Pancreas (tissue), 10 donors: Measurements from ENCODE around the gene ADCY5. TPM values are rescaled to one million over a fixed set of nuclear protein-coding genes. Genes with fewer than 3 reads are reported as not detected.
A peak's percentile ranks its signal among the peaks of the same experiment; 100 is the strongest.

Experiments
- ATAC-seq, 4 donors: fragments of 200-7000 bp; cut with Tn5 transposase; one replicate each; pipeline versions ENCODE4 v1.8.0 to v1.9.1; 2020; ENCODE audit warnings: mild to moderate bottlenecking in 4 of 4, moderate library complexity in 4 of 4
- DNase-seq, 6 donors: peaks; one replicate each; pipeline ENCODE4 v3.0.0-alpha.2; 2020
- FAIRE-seq: peaks from 2 replicates; lab custom pipeline; 2012; peaks lifted over from hg19 to GRCh38; lab: Jason Lieb, UNC
- H3K27ac ChIP-seq, 4 donors: fragments of 200-600 bp; sonication (generic); 1 replicate in 3 of 4; 2 replicates in 1 of 4; pipeline versions ENCODE4 v1.5.0 to v1.8.0; 2020
- H3K27me3 ChIP-seq, 4 donors: fragments of 200-600 bp; one replicate each; pipeline ENCODE4 v1.8.0; 2021
- H3K36me3 ChIP-seq, 3 donors: fragments of 200-600 bp; sonication (generic) in 1 of 3; one replicate each; pipeline versions ENCODE4 v1.5.0 to v1.8.0; 2020 to 2021
- H3K4me1 ChIP-seq, 3 donors: fragments of 200-600 bp; one replicate each; pipeline ENCODE4 v1.8.0; 2021
- H3K4me3 ChIP-seq, 4 donors: fragments of 200-600 bp; sonication (generic) in 2 of 4; one replicate each; pipeline versions ENCODE4 v1.5.0 to v1.8.0; 2020 to 2021
- H3K9me3 ChIP-seq, 4 donors: fragments of 200-600 bp; one replicate each; pipeline ENCODE4 v1.8.0; 2021
- CTCF ChIP-seq, 4 donors: fragments of 200-600 bp; sonication (generic) in 3 of 4; IDR thresholded peaks; one replicate each; pipeline versions ENCODE4 v1.5.0 to v1.8.0; 2021; ENCODE audit warnings: antibody characterized with exemption in 4 of 4
- WGBS, 2 donors: extraction: QIAGEN DNeasy Blood & Tissue Kit; methylation state at CpG; one replicate each; pipeline ENCODE4 v1.1.7; 2013; 5-methylcytosine and 5-hydroxymethylcytosine counted together
- intact Hi-C, 3 donors: fragments of 100-400 bp; cut with DNase I; formaldehyde crosslinking; loops; one replicate each; pipeline versions ENCODE4 v1.11.1 to v1.14.2; 2022
- polyA plus RNA-seq, 2 donors: library from polyadenylated mRNA; stranded (reverse); fragments of 200-250 nt; gene quantifications; one replicate each; pipeline ENCODE4 v1.2.3, GENCODE V29; 2013
- total RNA-seq, 6 donors: library from RNA; stranded (reverse); fragmentation: NEBNext Ultra II Directional in 4 of 6; extraction: Animal tissue kit (Norgen Biotek cat#: 25700) in 4 of 6; gene quantifications; one replicate each; pipeline versions ENCODE4 v1.2.1 to v1.2.4, GENCODE V29; 2021 to 2023
- donor health status: healthy with polysubstance abuse.
- donor health status: DM: no; HTN: no; CAD: no; lungs with moderate emphysema.
- donor health status: DM: no; HTN: no; CAD: no.
- donor health status: control.
- donor health status: control.
- donor health status: Bipolar disorder and iron deficiency.
- donor health status: DM: yes; HTN: yes; CAD: no.
- donor health status: DM: no; HTN: no; CAD: no.
- donor health status: DM: no; HTN: no; CAD: no.
- donor health status: DM: yes; HTN: yes; CAD: no.

The ADCY5 gene
- total and polyA plus RNA-seq, 8 donors: 6.0 to 13.4 (median 9.6) TPM

- WGBS, 2 donors: 75 to 83% methylated on average over 27 of the region's 27 CpGs
- ATAC-seq (peak in 3 of 4 donors; percentile 11 to 44 (median 37)), DNase-seq (peak in 3 of 6 donors; percentile 35 to 78 (median 42)), FAIRE-seq (no peak)
- H3K4me3 ChIP-seq: peak overlapping the region in 2 of 4 donors; percentile 27 to 52
- no peaks in the 10 kb centered on the region for H3K36me3 ChIP-seq
- peak overlapping the region in 3 of 4 donors; percentile 28 to 52 (median 50) for H3K27ac ChIP-seq
- H3K9me3 ChIP-seq: no peaks in the 10 kb centered on the region
- intact Hi-C loops: no loop called here
- H3K27me3 ChIP-seq: peaks cover 0 to 6% (median 0%) of the 10 kb centered on the region in 4 donors
- no peaks in the 10 kb centered on the region for H3K4me1 ChIP-seq
- no peak for TF ChIP-seq CTCF (IDR thresholded peaks at IDR 0.05)
Measured at GRCh38 chr3:123447416-123447748, 1.5 kb downstream of the ADCY5 start.

- no peak for TF ChIP-seq CTCF (IDR thresholded peaks at IDR 0.05)
- Histone ChIP-seq H3K9me3 (no peaks in the 10 kb centered on the region), H3K36me3 (no peaks in the 10 kb centered on the region), H3K27ac (peak overlapping the region in 2 of 4 donors; percentile 50 to 52), H3K4me1 (no peaks in the 10 kb centered on the region), H3K4me3 (peak overlapping the region in 2 of 4 donors; percentile 27 to 52), H3K27me3 (peaks cover 0 to 6% (median 0%) of the 10 kb centered on the region in 4 donors)
- DNase-seq (no peak), FAIRE-seq (no peak), ATAC-seq (no peak)
- intact Hi-C loops: no loop called here
- WGBS, 2 donors: 62 to 76% methylated on average over 6 of the region's 6 CpGs
Measured at GRCh38 chr3:123446610-123447109, 2.2 kb downstream of the ADCY5 start.

- no peaks in the 10 kb centered on the region for H3K36me3 ChIP-seq
- FAIRE-seq (no peak), ATAC-seq (no peak), DNase-seq (no peak)
- H3K4me1 ChIP-seq: no peaks in the 10 kb centered on the region
- WGBS, 2 donors: 57 to 66% methylated on average over 2 of the region's 2 CpGs
- intact Hi-C loops: no loop called here
- TF ChIP-seq CTCF (IDR thresholded peaks at IDR 0.05): no peak
- H3K27me3 ChIP-seq: peaks cover 0 to 6% (median 0%) of the 10 kb centered on the region in 4 donors
- H3K4me3 ChIP-seq: peak overlapping the region in 2 of 4 donors; percentile 27 to 52
- H3K9me3 ChIP-seq: no peaks in the 10 kb centered on the region
- H3K27ac ChIP-seq: no peak overlapping the region
Measured at GRCh38 chr3:123446210-123446609, 2.7 kb downstream of the ADCY5 start.

GRCh38 chr3:123445702-123446101 is 3.2 kb downstream of the ADCY5 start:
- ATAC-seq: no peak
- DNase-seq: no peak
- H3K4me1 ChIP-seq: no peaks in the 10 kb centered on the region
- no peaks in the 10 kb centered on the region for H3K9me3 ChIP-seq
- H3K4me3 ChIP-seq: peak overlapping the region in 2 of 4 donors; percentile 27 to 52
- H3K27ac ChIP-seq: no peak overlapping the region
- intact Hi-C loops: no loop called here
- WGBS, 2 donors: 16 to 27% methylated on average over 2 of the region's 2 CpGs
- H3K36me3 ChIP-seq: no peaks in the 10 kb centered on the region
- TF ChIP-seq CTCF (IDR thresholded peaks at IDR 0.05): no peak
- FAIRE-seq: no peak
- H3K27me3 ChIP-seq: peaks cover 0 to 6% (median 0%) of the 10 kb centered on the region in 4 donors

GRCh38 chr3:123444744-123445143 is 4.1 kb downstream of the ADCY5 start:
- H3K27me3 ChIP-seq: peaks cover 0 to 6% (median 0%) of the 10 kb centered on the region in 4 donors
- H3K4me1 ChIP-seq: no peaks in the 10 kb centered on the region
- FAIRE-seq: no peak

More at GRCh38 chr3:123444744-123445143, 4.1 kb downstream of the ADCY5 start:
- intact Hi-C loops: no loop called here
- no peaks in the 10 kb centered on the region for H3K36me3 ChIP-seq
- no peak for DNase-seq
- no peak for TF ChIP-seq CTCF (IDR thresholded peaks at IDR 0.05)
- H3K9me3 ChIP-seq: no peaks in the 10 kb centered on the region
- H3K27ac ChIP-seq: no peak overlapping the region
- no peak overlapping the region for H3K4me3 ChIP-seq
- ATAC-seq: no peak
- WGBS, 2 donors: 46 to 60% methylated on average over 1 of the region's 1 CpG
